NCI-H526 (cell line): Measurements from ENCODE around the gene COMMD4.
"Not testable (repeated sequence)": the region's sequence is repeated elsewhere in the genome, so short reads cannot be mapped to it uniquely, and the experiment has no call there.

Experiments used
- DNase-seq, 2 experiments: peaks; one replicate each; lab custom pipeline; 2025; lab: John Stamatoyannopoulos, UW

COMMD4 gene

GRCh38 chr15:75332093-75332492, 3.8 kb upstream of the COMMD4 start:
- not testable (repeated sequence) for DNase-seq

- DNase-seq = not testable (repeated sequence)
Observed at GRCh38 chr15:75333654-75334419, 2.0 kb upstream of the COMMD4 start.

GRCh38 chr15:75335313-75335704, 554 bp upstream of the COMMD4 start:
- DNase-seq = no peak

- no peak for DNase-seq
Observed at GRCh38 chr15:75338661-75339240, 2.9 kb downstream of the COMMD4 start.

- DNase-seq = no peak
Observed at GRCh38 chr15:75339531-75340240, 3.8 kb downstream of the COMMD4 start.

GRCh38 chr15:75342221-75342620, 6.4 kb downstream of the COMMD4 start:
- DNase-seq = no peak

GRCh38 chr15:75343953-75344352, 8.1 kb downstream of the COMMD4 start:
- DNase-seq = not testable (repeated sequence)

DNA sequence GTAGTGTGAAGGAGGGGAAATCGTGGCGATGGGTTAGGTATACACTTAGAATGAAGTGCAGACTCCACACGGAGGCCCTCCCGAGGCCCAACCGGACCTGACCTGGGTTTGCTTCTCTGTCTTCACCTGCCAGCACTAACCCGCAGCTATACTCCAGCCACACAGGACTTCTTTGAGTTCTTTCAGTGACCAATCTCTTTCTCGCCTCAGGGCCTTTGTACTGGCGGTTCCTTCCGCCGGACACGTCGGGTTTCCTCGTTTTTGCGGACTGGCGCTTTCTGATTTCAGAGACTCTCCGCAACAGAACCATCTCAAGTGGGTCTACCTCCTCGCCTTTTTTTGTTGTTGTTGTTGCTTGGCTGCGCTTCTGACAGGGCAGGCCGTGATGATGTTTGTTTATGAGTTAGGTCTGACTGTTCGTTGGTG, 10.9 kb downstream of the COMMD4 start, which contains the start of gene NEIL1:
NEIL1 (plus strand) TSS at position 244 of the 426 bp plus-strand sequence. CDS start 1,867 bp downstream, outside the sequence.
- no peak for DNase-seq

GRCh38 chr15:75347222-75348033, 11.6 kb downstream of the COMMD4 start:
- DNase-seq = peak; percentile 26 to 81

- DNase-seq = peak in 1 of 2 experiments; percentile 40
Observed at GRCh38 chr15:75348034-75348561, 12.2 kb downstream of the COMMD4 start.

DNA sequence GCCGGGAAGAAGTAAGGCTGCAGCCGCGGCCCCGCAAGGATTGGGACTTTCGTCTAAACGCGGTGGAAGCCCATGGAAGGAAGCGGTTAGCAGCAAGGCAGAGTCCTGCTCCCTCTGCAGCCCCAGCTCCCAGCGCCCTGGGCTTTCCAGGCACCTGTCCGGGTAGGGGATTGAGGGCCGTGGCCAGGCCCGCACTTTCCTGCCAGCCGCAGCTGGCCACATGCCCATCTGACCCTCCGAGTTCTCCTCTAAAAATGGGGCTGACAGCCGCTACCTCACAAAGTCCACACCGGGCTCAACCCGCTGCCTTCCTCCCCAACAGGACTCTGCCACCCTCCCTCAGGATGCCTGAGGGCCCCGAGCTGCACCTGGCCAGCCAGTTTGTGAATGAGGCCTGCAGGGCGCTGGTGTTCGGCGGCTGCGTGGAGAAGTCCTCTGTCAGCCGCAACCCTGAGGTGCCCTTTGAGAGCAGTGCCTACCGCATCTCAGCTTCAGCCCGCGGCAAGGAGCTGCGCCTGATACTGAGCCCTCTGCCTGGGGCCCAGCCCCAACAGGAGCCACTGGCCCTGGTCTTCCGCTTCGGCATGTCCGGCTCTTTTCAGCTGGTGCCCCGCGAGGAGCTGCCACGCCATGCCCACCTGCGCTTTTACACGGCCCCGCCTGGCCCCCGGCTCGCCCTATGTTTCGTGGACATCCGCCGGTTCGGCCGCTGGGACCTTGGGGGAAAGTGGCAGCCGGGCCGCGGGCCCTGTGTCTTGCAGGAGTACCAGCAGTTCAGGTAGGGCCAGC, 12.9 kb downstream of the COMMD4 start:
- DNase-seq = peak; percentile 14 to 62

GRCh38 chr15:75349351-75349669, 13.4 kb downstream of the COMMD4 start:
- not testable (repeated sequence) for DNase-seq

DNA sequence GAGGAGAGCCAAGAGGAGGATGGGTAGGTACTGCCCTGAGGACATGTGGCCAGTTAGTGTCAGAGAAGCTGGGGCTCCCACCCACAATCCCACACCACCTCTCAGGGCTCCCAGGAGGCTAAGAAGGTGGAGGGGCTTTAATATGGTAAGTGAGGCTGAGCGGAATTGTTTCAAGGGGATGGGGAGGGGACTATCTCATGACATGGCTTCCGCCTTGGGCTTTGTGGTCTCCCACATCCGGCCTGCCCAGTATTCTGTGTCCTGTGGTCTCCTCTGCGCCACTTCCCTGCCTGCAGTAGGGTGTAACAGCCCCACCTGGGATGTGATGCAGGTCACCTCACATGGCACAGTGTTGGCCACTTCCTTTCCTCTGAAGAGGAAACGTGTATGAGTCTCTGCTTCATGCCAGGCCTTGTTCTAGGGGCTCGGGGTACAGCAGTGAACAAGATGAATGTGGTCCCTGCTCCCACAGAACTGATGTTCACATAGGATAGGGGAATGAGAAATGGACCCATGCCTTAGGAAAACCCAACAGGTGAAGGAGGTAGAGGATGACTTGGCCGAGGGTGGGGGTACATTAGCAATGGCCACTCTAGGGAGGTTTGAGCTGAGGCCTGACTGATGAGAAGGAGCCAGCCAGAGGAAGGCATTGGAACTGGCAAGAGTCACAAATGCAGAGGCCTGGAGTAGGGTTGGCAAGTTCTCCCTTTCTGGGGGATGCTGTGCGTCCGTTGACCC, 14.2 kb downstream of the COMMD4 start:
- DNase-seq = no peak

DNA sequence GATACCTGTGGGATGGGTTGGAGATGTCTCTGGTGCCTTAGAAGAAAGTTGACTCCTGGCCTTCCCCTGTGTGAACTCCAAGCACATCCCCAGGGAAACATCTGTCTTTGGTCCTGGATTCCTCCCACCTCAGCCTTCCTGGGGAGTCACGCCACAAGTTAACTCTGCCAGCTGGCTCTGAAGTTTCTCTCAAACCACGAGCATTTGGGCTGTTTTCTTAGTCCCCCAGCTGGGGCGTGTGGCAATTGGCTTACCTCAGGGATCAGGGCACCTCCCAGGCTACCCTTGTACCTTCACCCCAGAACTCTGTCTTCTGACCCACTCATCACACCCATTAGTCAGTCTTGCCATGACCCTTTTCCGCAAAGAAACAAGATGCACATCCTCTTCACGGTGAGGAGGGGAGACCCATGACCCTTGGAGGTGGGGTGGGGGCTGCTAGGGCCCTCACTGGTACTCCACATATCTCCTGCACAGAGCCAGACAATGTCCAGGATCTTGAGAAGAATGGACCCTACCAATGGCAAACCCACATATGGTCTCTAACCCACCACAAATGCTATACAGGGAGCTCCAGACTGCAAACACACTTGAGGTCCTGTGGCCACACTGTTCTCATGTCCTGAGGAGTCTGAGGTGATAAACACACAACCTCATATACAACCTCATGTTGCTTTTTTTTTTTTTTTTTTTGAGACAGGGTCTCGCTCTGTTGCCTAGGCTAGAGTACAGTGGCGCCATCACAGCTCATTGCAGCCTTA, 14.9 kb downstream of the COMMD4 start:
- DNase-seq = no peak

- DNase-seq = no peak
Observed at GRCh38 chr15:75352186-75353080, 16.6 kb downstream of the COMMD4 start.

DNA sequence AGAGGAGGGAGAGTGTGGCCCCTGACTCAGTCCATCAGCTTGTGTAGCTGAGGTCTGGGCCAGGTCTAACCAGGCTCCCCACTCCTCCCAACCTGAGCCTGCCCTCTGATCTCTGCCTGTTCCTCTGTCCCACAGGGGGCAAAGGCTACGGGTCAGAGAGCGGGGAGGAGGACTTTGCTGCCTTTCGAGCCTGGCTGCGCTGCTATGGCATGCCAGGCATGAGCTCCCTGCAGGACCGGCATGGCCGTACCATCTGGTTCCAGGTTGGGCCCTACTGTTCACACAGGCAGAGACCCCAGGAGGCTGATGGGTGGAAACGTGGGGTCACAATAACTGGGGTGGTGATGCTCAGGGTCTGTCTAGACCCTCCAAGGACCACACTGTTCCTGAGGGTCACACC, 17.7 kb downstream of the COMMD4 start:
- no peak for DNase-seq

GRCh38 chr15:75354454-75354853, 18.6 kb downstream of the COMMD4 start:
- no peak for DNase-seq

DNA sequence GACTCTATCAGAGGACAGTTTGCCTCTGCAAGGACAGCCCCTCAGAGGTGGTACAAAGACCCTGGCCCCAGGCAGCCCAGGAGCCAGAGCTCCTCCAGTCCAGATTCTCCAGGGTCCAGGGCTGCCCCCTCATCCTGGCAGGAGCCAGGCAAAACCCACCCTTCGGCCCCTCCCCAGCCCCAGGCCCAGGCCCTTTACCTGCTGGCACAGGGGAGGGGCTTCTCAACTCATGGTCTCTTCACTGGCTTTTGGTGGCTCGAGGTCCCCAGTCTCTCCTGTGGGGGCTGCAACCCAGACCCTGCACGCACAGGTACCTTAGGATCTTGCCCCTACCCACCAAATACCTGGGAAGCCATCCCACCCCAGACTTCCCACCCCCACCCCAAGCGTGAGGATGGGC, 19.5 kb downstream of the COMMD4 start:
- DNase-seq = no peak

DNA sequence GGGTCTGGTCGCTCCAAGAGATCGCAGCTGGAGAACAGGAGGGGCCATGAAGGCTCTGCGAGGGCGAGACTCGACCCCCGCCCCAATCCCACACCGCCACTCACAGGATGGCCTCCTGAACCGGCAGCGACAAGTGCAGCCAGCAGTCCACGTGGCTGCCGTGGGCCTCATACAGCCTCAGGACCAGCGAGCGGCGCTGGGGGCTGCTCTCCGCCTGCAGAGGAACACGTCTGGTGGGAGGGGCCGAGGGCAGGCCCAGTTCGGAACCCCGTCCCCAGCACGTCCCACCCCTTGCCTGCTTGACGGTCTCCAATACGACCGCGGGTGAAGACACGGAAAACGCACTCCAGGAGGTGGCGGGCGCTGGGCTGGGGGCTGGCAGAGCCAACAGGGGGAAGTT, 20.1 kb downstream of the COMMD4 start:
- DNase-seq = no peak
